ENCODE measurements around the gene CLEC3B. TPM values are rescaled to one million over a fixed set of nuclear protein-coding genes. Genes with fewer than 3 reads are reported as not detected.

The CLEC3B gene
- total and polyA plus RNA-seq, 10 of the 15 experiments (the other 5 are each of a cell fraction or from before 2014, with no cell fraction given) = 0.23 TPM; not detected in 9

DNA sequence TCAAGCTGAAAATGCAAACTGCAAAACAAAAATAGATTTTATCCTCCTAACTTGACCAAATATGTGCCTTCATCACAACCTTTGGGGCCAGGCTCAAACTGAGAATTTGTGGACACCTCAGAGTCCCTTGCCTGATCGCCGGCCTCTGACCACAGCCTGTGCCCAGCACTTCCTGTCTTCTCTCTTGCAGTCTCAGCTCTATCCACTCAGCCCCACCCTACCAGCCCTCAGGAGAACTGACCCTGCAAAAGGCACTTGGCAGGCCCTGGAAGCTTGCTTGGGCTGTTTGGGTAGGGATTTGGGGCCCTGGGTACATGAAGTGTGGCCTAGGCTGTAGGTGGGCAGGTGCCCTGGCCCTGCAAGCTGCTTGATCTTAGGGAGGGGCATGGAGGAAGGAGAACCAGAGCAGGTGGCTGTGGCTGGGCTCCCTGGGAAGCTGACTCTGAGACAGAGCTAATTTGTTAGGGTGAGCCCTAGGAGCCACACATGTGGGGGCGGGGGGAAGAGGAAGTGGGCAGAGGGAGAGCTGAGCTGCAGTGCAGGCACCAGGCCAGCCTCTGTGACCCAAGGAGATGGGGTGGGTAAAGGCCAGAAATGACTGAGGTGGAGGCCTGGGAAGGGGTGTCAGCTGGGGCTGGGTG, 8.6 kb downstream of the CLEC3B start (continued):
- TF ChIP-seq CBFB (IDR thresholded peaks at IDR 0.05; ENCODE audit: low read depth) (no peak), BRCA1 (IDR thresholded peaks at IDR 0.05; ENCODE audit: low read depth, low read length) (no peak), MEF2B (IDR thresholded peaks at IDR 0.05; ENCODE audit: partially characterized antibody, poor library complexity, severe bottlenecking) (no peak), IKZF2 (IDR thresholded peaks at IDR 0.05) (peak in 1 of 2 experiments; percentile 23; a peak in 2 of 4 replicates), SIN3A (IDR thresholded peaks at IDR 0.05; ENCODE audit: low read depth, low read length) (no peak), FOXK2 (IDR thresholded peaks at IDR 0.05) (no peak), POLR2AphosphoS2 (IDR thresholded peaks at IDR 0.05; ENCODE audit: low read depth, low read length) (no peak), ZNF687 (IDR thresholded peaks at IDR 0.05) (0 out of 2 replicates have a peak, but pooled peaks have one; percentile 11), PRDM15 (CRISPR knock-in tag; IDR thresholded peaks at IDR 0.05) (no peak), PKNOX1 (IDR thresholded peaks at IDR 0.05) (no peak), TBL1XR1 (IDR thresholded peaks at IDR 0.05; ENCODE audit: low read depth, low read length) (no peak), RELA (IDR thresholded peaks at IDR 0.05; ENCODE audit: borderline replicate concordance, partially characterized antibody) (no peak)
- TF ChIP-seq, protein P1, sequence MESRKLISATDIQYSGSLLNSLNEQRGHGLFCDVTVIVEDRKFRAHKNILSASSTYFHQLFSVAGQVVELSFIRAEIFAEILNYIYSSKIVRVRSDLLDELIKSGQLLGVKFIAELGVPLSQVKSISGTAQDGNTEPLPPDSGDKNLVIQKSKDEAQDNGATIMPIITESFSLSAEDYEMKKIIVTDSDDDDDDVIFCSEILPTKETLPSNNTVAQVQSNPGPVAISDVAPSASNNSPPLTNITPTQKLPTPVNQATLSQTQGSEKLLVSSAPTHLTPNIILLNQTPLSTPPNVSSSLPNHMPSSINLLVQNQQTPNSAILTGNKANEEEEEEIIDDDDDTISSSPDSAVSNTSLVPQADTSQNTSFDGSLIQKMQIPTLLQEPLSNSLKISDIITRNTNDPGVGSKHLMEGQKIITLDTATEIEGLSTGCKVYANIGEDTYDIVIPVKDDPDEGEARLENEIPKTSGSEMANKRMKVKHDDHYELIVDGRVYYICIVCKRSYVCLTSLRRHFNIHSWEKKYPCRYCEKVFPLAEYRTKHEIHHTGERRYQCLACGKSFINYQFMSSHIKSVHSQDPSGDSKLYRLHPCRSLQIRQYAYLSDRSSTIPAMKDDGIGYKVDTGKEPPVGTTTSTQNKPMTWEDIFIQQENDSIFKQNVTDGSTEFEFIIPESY (IDR thresholded peaks at IDR 0.05) = no peak
